IMR-90 (cell line): ENCODE results near the gene PTGDR2. TPM values are rescaled to one million over a fixed set of nuclear protein-coding genes. Genes with fewer than 3 reads are reported as not detected.

Experiments used
- ATAC-seq: fragments of 200-7000 bp; cut with Tn5 transposase; 2 replicates; pipeline ENCODE4 v1.9.1; 2020; ENCODE audit warnings: low read depth, mild to moderate bottlenecking, moderate library complexity
- BruUV-seq: library from RNA; stranded (reverse); fragments of 400-500 nt; replicated peaks from 2 replicates; lab custom pipeline; 2021; lab: Mats Ljungman, UMichigan
- CTCF ChIA-PET: fragments of 300-600 bp; formaldehyde crosslinking; extraction: SDS; loops from one replicate; lab custom pipeline; 2021; ENCODE audit warnings: antibody characterized with exemption; lab: Yijun Ruan, JAX
- POLR2A ChIA-PET: fragments of 300-600 bp; sonication (Branson Sonifier 250); formaldehyde crosslinking; loops from one replicate; lab custom pipeline; 2022; ENCODE audit warnings: antibody characterized with exemption; ENCODE audit not compliant: unreplicated experiment; lab: Charles Lee
- DNase-seq: peaks from one replicate; pipeline ENCODE4 v3.0.0; 2013
- H2AFZ ChIP-seq: replicated peaks from 2 replicates; pipeline ENCODE3; 2013; ENCODE audit warnings: low read length, mild to moderate bottlenecking; ENCODE audit not compliant: poor library complexity
- H2AK5ac ChIP-seq: 2 replicates; pipeline ENCODE4 v1.6.1; 2013; ENCODE audit warnings: low read depth, low read length, inconsistent platforms
- H2AK9ac ChIP-seq: replicated peaks from 2 replicates; pipeline ENCODE3; 2013; ENCODE audit warnings: mild to moderate bottlenecking, low read depth, low read length, moderate library complexity; ENCODE audit not compliant: poor library complexity
- H2BK120ac ChIP-seq: 2 replicates; pipeline ENCODE4 v1.6.1; 2013; ENCODE audit warnings: low read depth, low read length, inconsistent platforms
- H2BK15ac ChIP-seq: 3 replicates; pipeline ENCODE4 v1.6.1; 2013; ENCODE audit warnings: low read depth, low read length, inconsistent platforms
- H2BK20ac ChIP-seq: 2 replicates; pipeline ENCODE4 v1.6.1; 2013; ENCODE audit warnings: low read depth, mild to moderate bottlenecking, inconsistent platforms, low read length, moderate library complexity
- H2BK5ac ChIP-seq: 2 replicates; pipeline ENCODE4 v1.6.1; 2013; ENCODE audit warnings: mild to moderate bottlenecking, low read depth, low read length, inconsistent platforms; ENCODE audit not compliant: poor library complexity, severe bottlenecking
- H3K14ac ChIP-seq: replicated peaks from 2 replicates; pipeline ENCODE4 v1.6.1; 2013; ENCODE audit warnings: low read depth, low read length, inconsistent platforms
- H3K18ac ChIP-seq: 2 replicates; pipeline ENCODE4 v1.6.1; 2013; ENCODE audit warnings: low read depth, low read length, control low read depth
- H3K23ac ChIP-seq: 2 replicates; pipeline ENCODE4 v1.6.1; 2013; ENCODE audit warnings: low read depth, low read length, inconsistent platforms
- H3K27ac ChIP-seq: 2 replicates; pipeline ENCODE4 v1.5.1; 2013; ENCODE audit warnings: mild to moderate bottlenecking, control low read depth, low read length; ENCODE audit not compliant: insufficient read depth
- H3K27me3 ChIP-seq: 2 replicates; pipeline ENCODE4 v1.6.1; 2013; ENCODE audit warnings: low read length; ENCODE audit not compliant: control insufficient read depth, insufficient read depth
- H3K36me3 ChIP-seq: 2 replicates; pipeline ENCODE4 v1.6.1; 2013; ENCODE audit warnings: low read length, mixed read lengths; ENCODE audit not compliant: control insufficient read depth, insufficient read depth
- H3K4ac ChIP-seq: 2 replicates; pipeline ENCODE4 v1.6.1; 2013; ENCODE audit warnings: low read depth, low read length, inconsistent platforms
- H3K4me1 ChIP-seq: 2 replicates; pipeline ENCODE4 v1.6.1; 2013; ENCODE audit warnings: low read length, mixed read lengths; ENCODE audit not compliant: control insufficient read depth, insufficient read depth
- H3K4me2 ChIP-seq: 2 replicates; pipeline ENCODE4 v1.6.1; 2013; ENCODE audit warnings: low read depth, mild to moderate bottlenecking, control low read depth, low read length, moderate library complexity
- H3K4me3 ChIP-seq: 2 replicates; pipeline ENCODE4 v1.5.1; 2013; ENCODE audit warnings: low read depth, mild to moderate bottlenecking, control low read depth, low read length, moderate library complexity; ENCODE audit not compliant: insufficient read depth
- H3K56ac ChIP-seq: 2 replicates; pipeline ENCODE4 v1.6.1; 2013; ENCODE audit warnings: low read length, inconsistent platforms; ENCODE audit not compliant: insufficient read depth; ENCODE audit errors: extremely low read depth
- H3K79me1 ChIP-seq, 2 experiments: 2 replicates each; pipeline ENCODE4 v1.6.1; 2013; ENCODE audit warnings: low read length in 2 of 2, inconsistent platforms in 1 of 2, low read depth in 1 of 2
- H3K9ac ChIP-seq: 2 replicates; pipeline ENCODE4 v1.6.1; 2013; ENCODE audit warnings: low read depth, low read length, control low read depth
- H3K9me1 ChIP-seq: 2 replicates; pipeline ENCODE4 v1.6.1; 2013; ENCODE audit warnings: low read length, inconsistent platforms; ENCODE audit not compliant: insufficient read depth
- H3K9me3 ChIP-seq: 2 replicates; pipeline ENCODE4 v1.6.1; 2013; ENCODE audit warnings: low read length; ENCODE audit not compliant: control insufficient read depth, insufficient read depth
- H4K20me1 ChIP-seq: 2 replicates; pipeline ENCODE4 v1.6.1; 2013; ENCODE audit warnings: low read length, inconsistent platforms; ENCODE audit not compliant: insufficient read depth
- H4K5ac ChIP-seq: 2 replicates; pipeline ENCODE4 v1.6.1; 2013; ENCODE audit warnings: mild to moderate bottlenecking, low read depth, low read length, control low read depth
- H4K8ac ChIP-seq, 2 experiments: 2 replicates each; pipeline ENCODE4 v1.6.1; 2013; ENCODE audit warnings: low read depth in 2 of 2, low read length in 2 of 2, control low read depth in 1 of 2, inconsistent platforms in 1 of 2
- H4K91ac ChIP-seq: 2 replicates; pipeline ENCODE4 v1.6.1; 2013; ENCODE audit warnings: low read depth, low read length, inconsistent platforms; ENCODE audit not compliant: insufficient read depth
- CEBPB ChIP-seq: IDR thresholded peaks from 2 replicates; pipeline ENCODE4 v1.6.1; 2012; ENCODE audit warnings: low read depth, low read length, improper control_type of control experiment
- CHD1 ChIP-seq: IDR thresholded peaks from 2 replicates; pipeline ENCODE4 v1.6.1; 2012; ENCODE audit warnings: low read depth, low read length, improper control_type of control experiment
- FOS ChIP-seq: fragments of 150-350 bp; IDR thresholded peaks from 2 replicates; pipeline ENCODE4 v1.6.1; 2016; ENCODE audit warnings: low read depth, low read length
- MAFK ChIP-seq: IDR thresholded peaks from 2 replicates; pipeline ENCODE4 v1.6.1; 2012; ENCODE audit warnings: low read depth, low read length, improper control_type of control experiment
- MAZ ChIP-seq: IDR thresholded peaks from 2 replicates; pipeline ENCODE4 v1.6.1; 2012; ENCODE audit warnings: low read depth, mild to moderate bottlenecking, low read length, improper control_type of control experiment, moderate library complexity, borderline replicate concordance
- MXI1 ChIP-seq: IDR thresholded peaks from 2 replicates; pipeline ENCODE4 v1.6.1; 2012; ENCODE audit warnings: low read depth, mild to moderate bottlenecking, low read length, moderate library complexity, borderline replicate concordance
- POLR2A ChIP-seq: IDR thresholded peaks from 2 replicates; pipeline ENCODE4 v1.6.1; 2012; ENCODE audit warnings: mild to moderate bottlenecking, low read depth, low read length
- RAD21 ChIP-seq: IDR thresholded peaks from 2 replicates; pipeline ENCODE4 v1.6.1; 2012; ENCODE audit warnings: low read length, improper control_type of control experiment
- RCOR1 ChIP-seq: IDR thresholded peaks from 2 replicates; pipeline ENCODE4 v1.6.1; 2012; ENCODE audit warnings: mild to moderate bottlenecking, low read length, improper control_type of control experiment; ENCODE audit not compliant: insufficient replicate concordance
- RFX5 ChIP-seq: IDR thresholded peaks from 2 replicates; pipeline ENCODE4 v1.8.0; 2012; ENCODE audit warnings: low read depth, mild to moderate bottlenecking, low read length, moderate library complexity
- SMC3 ChIP-seq: fragments of 150-350 bp; IDR thresholded peaks from 2 replicates; pipeline ENCODE4 v1.6.1; 2016; ENCODE audit warnings: low read depth, mild to moderate bottlenecking, antibody characterized with exemption, low read length, moderate library complexity
- WGBS, 2 experiments: methylation state at CpG; one replicate each; pipeline versions ENCODE4 v1.1.5 to v1.1.7; 2013; ENCODE audit warnings: missing lambda C conversion rate in 2 of 2; ENCODE audit not compliant: insufficient read length in 1 of 2; ENCODE audit errors: extremely low coverage in 2 of 2; 5-methylcytosine and 5-hydroxymethylcytosine counted together
- dilution Hi-C: fragments of 300-500 bp; cut with HindIII; formaldehyde crosslinking; loops from one replicate; pipeline ENCODE4 v1.14.3; 2018; ENCODE audit warnings: low sequenced_read_pairs; ENCODE audit not compliant: unreplicated experiment
- in situ Hi-C: fragments of 300-500 bp; cut with MboI; formaldehyde crosslinking; loops from 3 replicates; pipeline ENCODE4 v1.14.3; 2019; ENCODE audit warnings: low sequenced_read_pairs, inconsistent platforms, mixed read lengths
- intact Hi-C: fragments of 100-400 bp; cut with micrococcal nuclease; formaldehyde crosslinking; loops from 2 replicates; pipeline ENCODE4 v1.10.0; 2022
- polyA plus RNA-seq, 3 experiments: library from polyadenylated mRNA; depleted of rRNA; stranded (reverse); fragments of >200 nt; gene quantifications; 2 replicates each; pipeline ENCODE4 v1.2.3, GENCODE V29; 2012; ENCODE audit warnings: low replicate concordance in 1 of 3
- total RNA-seq: library from RNA; depleted of rRNA; stranded (reverse); fragments of >200 nt; gene quantifications from 2 replicates; pipeline ENCODE4 v1.2.3, GENCODE V29; 2012
- TF ChIP-seq, protein P1 (sequence below): conservative IDR thresholded peaks from 2 replicates; pipeline ENCODE4 v1.5.1; 2012; ENCODE audit warnings: mild to moderate bottlenecking, low read depth, low read length, improper control_type of control experiment
- TF ChIP-seq, protein P2 (sequence below): fragments of 150-350 bp; IDR thresholded peaks from 2 replicates; pipeline ENCODE4 v1.6.1; 2016; ENCODE audit warnings: low read depth, mild to moderate bottlenecking, low read length, moderate library complexity, borderline replicate concordance
- TF ChIP-seq, protein P3 (sequence below): fragments of 150-350 bp; IDR thresholded peaks from 2 replicates; pipeline ENCODE4 v1.6.1; 2017; ENCODE audit warnings: mild to moderate bottlenecking, antibody characterized with exemption, low read length, low read depth

PTGDR2 gene
- total and polyA plus RNA-seq, 2 of the 4 experiments (the other 2 are of a cell fraction) = under 0.01 to 0.12 TPM

DNA sequence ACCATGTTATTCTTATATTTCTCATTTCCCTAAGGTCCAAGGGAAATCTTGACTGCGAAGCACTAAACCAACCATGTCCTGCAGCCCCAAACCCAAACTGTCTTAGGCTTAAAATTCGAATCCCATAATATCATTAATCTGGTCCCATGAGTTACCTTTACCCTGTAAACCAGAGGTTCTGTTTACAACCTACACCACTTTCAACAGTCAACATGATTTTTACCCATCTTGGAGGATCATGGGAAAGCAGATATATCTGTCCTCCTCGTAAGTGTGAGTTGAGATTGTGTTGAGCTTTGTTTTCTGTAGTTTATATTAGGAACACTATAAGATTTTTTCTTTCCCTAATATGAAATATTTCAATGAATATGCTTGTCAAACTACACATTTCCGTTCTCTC lies 44.2 kb upstream of the PTGDR2 start:
- peaks cover 19% of the 10 kb centered on the region for H4K20me1 ChIP-seq
- intact Hi-C loops = loop anchor here (1.0 kb wide), 2 partner anchors 69 to 125 kb away; no protein-coding TSS in a partner anchor
- H3K27me3 ChIP-seq = no peaks in the 10 kb centered on the region
- no peak for TF ChIP-seq MAZ
- TF ChIP-seq, protein P1, sequence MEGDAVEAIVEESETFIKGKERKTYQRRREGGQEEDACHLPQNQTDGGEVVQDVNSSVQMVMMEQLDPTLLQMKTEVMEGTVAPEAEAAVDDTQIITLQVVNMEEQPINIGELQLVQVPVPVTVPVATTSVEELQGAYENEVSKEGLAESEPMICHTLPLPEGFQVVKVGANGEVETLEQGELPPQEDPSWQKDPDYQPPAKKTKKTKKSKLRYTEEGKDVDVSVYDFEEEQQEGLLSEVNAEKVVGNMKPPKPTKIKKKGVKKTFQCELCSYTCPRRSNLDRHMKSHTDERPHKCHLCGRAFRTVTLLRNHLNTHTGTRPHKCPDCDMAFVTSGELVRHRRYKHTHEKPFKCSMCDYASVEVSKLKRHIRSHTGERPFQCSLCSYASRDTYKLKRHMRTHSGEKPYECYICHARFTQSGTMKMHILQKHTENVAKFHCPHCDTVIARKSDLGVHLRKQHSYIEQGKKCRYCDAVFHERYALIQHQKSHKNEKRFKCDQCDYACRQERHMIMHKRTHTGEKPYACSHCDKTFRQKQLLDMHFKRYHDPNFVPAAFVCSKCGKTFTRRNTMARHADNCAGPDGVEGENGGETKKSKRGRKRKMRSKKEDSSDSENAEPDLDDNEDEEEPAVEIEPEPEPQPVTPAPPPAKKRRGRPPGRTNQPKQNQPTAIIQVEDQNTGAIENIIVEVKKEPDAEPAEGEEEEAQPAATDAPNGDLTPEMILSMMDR = no peak
- TF ChIP-seq, protein P2, sequence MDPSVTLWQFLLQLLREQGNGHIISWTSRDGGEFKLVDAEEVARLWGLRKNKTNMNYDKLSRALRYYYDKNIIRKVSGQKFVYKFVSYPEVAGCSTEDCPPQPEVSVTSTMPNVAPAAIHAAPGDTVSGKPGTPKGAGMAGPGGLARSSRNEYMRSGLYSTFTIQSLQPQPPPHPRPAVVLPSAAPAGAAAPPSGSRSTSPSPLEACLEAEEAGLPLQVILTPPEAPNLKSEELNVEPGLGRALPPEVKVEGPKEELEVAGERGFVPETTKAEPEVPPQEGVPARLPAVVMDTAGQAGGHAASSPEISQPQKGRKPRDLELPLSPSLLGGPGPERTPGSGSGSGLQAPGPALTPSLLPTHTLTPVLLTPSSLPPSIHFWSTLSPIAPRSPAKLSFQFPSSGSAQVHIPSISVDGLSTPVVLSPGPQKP = no peak
- no peak for TF ChIP-seq RCOR1
- TF ChIP-seq CEBPB = no peak
- TF ChIP-seq CHD1 = no peak
- no peak for TF ChIP-seq RAD21
- no peak for TF ChIP-seq SMC3
- TF ChIP-seq POLR2A = no peak
- no peak for TF ChIP-seq MAFK
- no peak for TF ChIP-seq FOS
- no peak for TF ChIP-seq MXI1
- TF ChIP-seq, protein P3, sequence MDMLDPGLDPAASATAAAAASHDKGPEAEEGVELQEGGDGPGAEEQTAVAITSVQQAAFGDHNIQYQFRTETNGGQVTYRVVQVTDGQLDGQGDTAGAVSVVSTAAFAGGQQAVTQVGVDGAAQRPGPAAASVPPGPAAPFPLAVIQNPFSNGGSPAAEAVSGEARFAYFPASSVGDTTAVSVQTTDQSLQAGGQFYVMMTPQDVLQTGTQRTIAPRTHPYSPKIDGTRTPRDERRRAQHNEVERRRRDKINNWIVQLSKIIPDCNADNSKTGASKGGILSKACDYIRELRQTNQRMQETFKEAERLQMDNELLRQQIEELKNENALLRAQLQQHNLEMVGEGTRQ = no peak
- no peak for TF ChIP-seq RFX5
- no peak overlapping the region for H3K56ac ChIP-seq
- in situ Hi-C loops = loop anchor here (5.0 to 25.0 kb wide), 2 partner anchors 123 to 1313 kb away; no protein-coding TSS in a partner anchor
- H2BK5ac ChIP-seq = no peak overlapping the region
- H3K36me3 ChIP-seq = peaks cover 56% of the 10 kb centered on the region
- BruUV-seq = no TSS peak
- H3K4me1 ChIP-seq = 0 out of 2 replicates have a peak, but pooled peaks cover under 1% of the 10 kb centered on the region
- ATAC-seq (no peak), DNase-seq (no peak)
- H3K4me3 ChIP-seq = no peak overlapping the region
- H4K91ac ChIP-seq = no peak overlapping the region
- no peak overlapping the region for H3K14ac ChIP-seq
- H3K27ac ChIP-seq = no peak overlapping the region
- CTCF ChIA-PET = interaction anchor here (0.6 to 2.0 kb wide), 15 partner anchors 9 to 275 kb away, joined by 3 to 24 read pairs (median 4); no protein-coding TSS in a partner anchor
- no peak overlapping the region for H2BK15ac ChIP-seq
- H2AK5ac ChIP-seq = no peak overlapping the region
- no peaks in the 10 kb centered on the region for H3K9me3 ChIP-seq
- WGBS, 2 experiments = 75% methylated on average over 2 of the region's 4 CpGs; no CpG with 5 or more reads in 1 of the 2 experiments
- H2BK20ac ChIP-seq = no peak overlapping the region
- no peak overlapping the region for H3K9ac ChIP-seq
- peaks cover 3 to 37% of the 10 kb centered on the region in 2 experiments; a peak in 3 of 4 replicates for H3K79me1 ChIP-seq
- dilution Hi-C loops = no loop called here
- H3K9me1 ChIP-seq = no peaks in the 10 kb centered on the region
- H4K5ac ChIP-seq = no peak overlapping the region
- H4K8ac ChIP-seq = no peak overlapping the region
- H2AFZ ChIP-seq = no peak overlapping the region
- H3K4ac ChIP-seq = no peak overlapping the region
- H3K4me2 ChIP-seq = no peak overlapping the region
- no peak overlapping the region for H2AK9ac ChIP-seq
- H3K23ac ChIP-seq = no peak overlapping the region
- POLR2A ChIA-PET = no interaction called here
- H3K18ac ChIP-seq = no peak overlapping the region
- no peak overlapping the region for H2BK120ac ChIP-seq
